Measurements from ENCODE around the gene FAM170B. TPM values are rescaled to one million over a fixed set of nuclear protein-coding genes. Genes with fewer than 3 reads are reported as not detected.

Gene FAM170B
- total RNA-seq, 1 donor: not detected

DNA sequence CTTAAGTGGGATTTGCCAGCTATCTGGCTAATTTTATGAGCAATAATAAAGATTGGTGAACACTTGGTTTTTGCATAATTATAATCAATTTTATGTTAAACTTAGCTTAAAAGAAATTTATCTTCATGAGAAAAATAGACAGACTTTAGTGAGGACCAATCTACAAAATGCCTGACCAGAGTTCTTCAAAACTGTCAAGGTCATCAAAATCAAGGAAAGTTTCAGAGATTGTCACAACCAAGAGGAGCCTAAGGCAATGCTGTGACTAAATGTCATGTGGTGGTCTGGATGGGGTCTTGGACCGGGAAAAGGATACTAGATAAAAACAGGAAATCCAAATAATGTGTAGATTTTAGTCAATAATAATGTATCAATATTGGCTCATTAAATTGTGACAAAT is 17.7 kb upstream of the FAM170B start:
- Histone ChIP-seq H3K4me3 (ENCODE audit: insufficient read depth, low read length) (no peak overlapping the region), H3K27ac (ENCODE audit: low read depth, low read length) (no peak overlapping the region), H3K27me3 (ENCODE audit: insufficient read depth, low read length) (no peaks in the 10 kb centered on the region), H3K9me3 (ENCODE audit: low read depth, low read length) (no peaks in the 10 kb centered on the region), H3K4me1 (ENCODE audit: insufficient read depth, low read length) (peaks cover 4% of the 10 kb centered on the region), H3K79me2 (ENCODE audit: insufficient read depth, low read length) (no peaks in the 10 kb centered on the region), H3K36me3 (ENCODE audit: insufficient read depth, low read length) (no peaks in the 10 kb centered on the region), H3K4me2 (ENCODE audit: insufficient read depth, low read length) (no peak overlapping the region), H2AFZ (ENCODE audit: low read length) (no peak overlapping the region), H4K20me1 (ENCODE audit: insufficient read depth, low read length) (no peaks in the 10 kb centered on the region)
- DNase-seq (ENCODE audit: insufficient read length, low spot score, missing footprints): no peak
- TF ChIP-seq, protein P1, sequence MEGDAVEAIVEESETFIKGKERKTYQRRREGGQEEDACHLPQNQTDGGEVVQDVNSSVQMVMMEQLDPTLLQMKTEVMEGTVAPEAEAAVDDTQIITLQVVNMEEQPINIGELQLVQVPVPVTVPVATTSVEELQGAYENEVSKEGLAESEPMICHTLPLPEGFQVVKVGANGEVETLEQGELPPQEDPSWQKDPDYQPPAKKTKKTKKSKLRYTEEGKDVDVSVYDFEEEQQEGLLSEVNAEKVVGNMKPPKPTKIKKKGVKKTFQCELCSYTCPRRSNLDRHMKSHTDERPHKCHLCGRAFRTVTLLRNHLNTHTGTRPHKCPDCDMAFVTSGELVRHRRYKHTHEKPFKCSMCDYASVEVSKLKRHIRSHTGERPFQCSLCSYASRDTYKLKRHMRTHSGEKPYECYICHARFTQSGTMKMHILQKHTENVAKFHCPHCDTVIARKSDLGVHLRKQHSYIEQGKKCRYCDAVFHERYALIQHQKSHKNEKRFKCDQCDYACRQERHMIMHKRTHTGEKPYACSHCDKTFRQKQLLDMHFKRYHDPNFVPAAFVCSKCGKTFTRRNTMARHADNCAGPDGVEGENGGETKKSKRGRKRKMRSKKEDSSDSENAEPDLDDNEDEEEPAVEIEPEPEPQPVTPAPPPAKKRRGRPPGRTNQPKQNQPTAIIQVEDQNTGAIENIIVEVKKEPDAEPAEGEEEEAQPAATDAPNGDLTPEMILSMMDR (IDR thresholded peaks at IDR 0.05; ENCODE audit: extremely low read depth, low read depth, low read length): no peak

DNA sequence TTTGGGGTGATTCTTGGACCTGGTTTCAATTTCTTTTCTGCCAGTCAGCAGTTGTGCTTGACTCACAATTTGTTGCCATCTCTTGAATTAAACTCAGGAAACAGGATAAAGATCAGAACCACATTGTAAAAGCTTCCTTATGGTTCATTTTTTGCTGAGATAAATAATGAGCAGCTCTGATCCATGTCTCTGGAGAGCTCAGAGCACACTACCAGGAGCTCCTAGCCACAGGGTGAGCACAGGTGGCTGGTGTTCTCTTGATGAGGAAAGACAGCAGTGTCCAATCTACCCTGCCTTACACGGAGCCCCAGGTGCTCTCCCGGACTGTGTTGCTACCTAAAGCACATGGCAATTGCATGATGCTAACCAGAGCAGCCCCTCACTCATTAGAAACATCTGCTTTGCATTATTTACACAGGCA is 17.2 kb upstream of the FAM170B start:
- DNase-seq (ENCODE audit: insufficient read length, low spot score, missing footprints): no peak
- H3K4me1 ChIP-seq (ENCODE audit: insufficient read depth, low read length): peaks cover 4% of the 10 kb centered on the region
- H3K36me3 ChIP-seq (ENCODE audit: insufficient read depth, low read length): no peaks in the 10 kb centered on the region
- H2AFZ ChIP-seq (ENCODE audit: low read length): no peak overlapping the region
- TF ChIP-seq, protein P1 (IDR thresholded peaks at IDR 0.05; ENCODE audit: extremely low read depth, low read depth, low read length): no peak
- no peaks in the 10 kb centered on the region for H3K79me2 ChIP-seq (ENCODE audit: insufficient read depth, low read length)
- H3K27ac ChIP-seq (ENCODE audit: low read depth, low read length): no peak overlapping the region
- H3K9me3 ChIP-seq (ENCODE audit: low read depth, low read length): no peaks in the 10 kb centered on the region
- H3K27me3 ChIP-seq (ENCODE audit: insufficient read depth, low read length): no peaks in the 10 kb centered on the region
- H3K4me2 ChIP-seq (ENCODE audit: insufficient read depth, low read length): no peak overlapping the region
- no peaks in the 10 kb centered on the region for H4K20me1 ChIP-seq (ENCODE audit: insufficient read depth, low read length)
- H3K4me3 ChIP-seq (ENCODE audit: insufficient read depth, low read length): no peak overlapping the region

- Histone ChIP-seq H3K27me3 (ENCODE audit: insufficient read depth, low read length) (no peaks in the 10 kb centered on the region), H3K36me3 (ENCODE audit: insufficient read depth, low read length) (no peaks in the 10 kb centered on the region), H3K79me2 (ENCODE audit: insufficient read depth, low read length) (no peaks in the 10 kb centered on the region), H3K4me3 (ENCODE audit: insufficient read depth, low read length) (no peak overlapping the region), H3K9me3 (ENCODE audit: low read depth, low read length) (no peaks in the 10 kb centered on the region), H2AFZ (ENCODE audit: low read length) (no peak overlapping the region), H4K20me1 (ENCODE audit: insufficient read depth, low read length) (no peaks in the 10 kb centered on the region), H3K27ac (ENCODE audit: low read depth, low read length) (no peak overlapping the region), H3K4me2 (ENCODE audit: insufficient read depth, low read length) (no peak overlapping the region), H3K4me1 (ENCODE audit: insufficient read depth, low read length) (peaks cover 4% of the 10 kb centered on the region)
- TF ChIP-seq, protein P1 (IDR thresholded peaks at IDR 0.05; ENCODE audit: extremely low read depth, low read depth, low read length): no peak
- no peak for DNase-seq (ENCODE audit: insufficient read length, low spot score, missing footprints)
Measured at GRCh38 chr10:49150426-49150825, 16.6 kb upstream of the FAM170B start.

DNA sequence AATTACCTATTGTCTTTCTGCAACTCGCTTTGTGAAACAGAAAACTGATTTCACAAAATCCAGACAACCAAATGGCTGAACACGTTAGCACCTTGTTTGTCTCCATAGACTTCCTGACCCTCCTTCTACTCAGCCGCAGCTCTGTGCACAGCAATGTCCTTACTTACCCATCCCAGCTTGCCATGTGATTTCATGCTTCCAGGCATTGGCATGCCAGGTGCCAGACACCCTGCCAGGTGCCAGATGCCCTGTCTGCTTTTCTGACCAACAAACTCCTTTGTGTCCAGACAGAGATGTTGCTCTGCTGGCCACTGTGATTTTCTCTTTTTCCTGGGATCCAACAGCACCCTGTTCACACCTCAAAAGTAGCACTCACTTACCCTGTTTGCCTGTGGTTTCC is 16.1 kb upstream of the FAM170B start:
- Histone ChIP-seq H3K27me3 (ENCODE audit: insufficient read depth, low read length) (no peaks in the 10 kb centered on the region), H3K4me1 (ENCODE audit: insufficient read depth, low read length) (peaks cover 4% of the 10 kb centered on the region), H3K4me2 (ENCODE audit: insufficient read depth, low read length) (no peak overlapping the region), H4K20me1 (ENCODE audit: insufficient read depth, low read length) (no peaks in the 10 kb centered on the region), H3K79me2 (ENCODE audit: insufficient read depth, low read length) (no peaks in the 10 kb centered on the region), H3K36me3 (ENCODE audit: insufficient read depth, low read length) (no peaks in the 10 kb centered on the region), H3K4me3 (ENCODE audit: insufficient read depth, low read length) (no peak overlapping the region), H2AFZ (ENCODE audit: low read length) (no peak overlapping the region), H3K27ac (ENCODE audit: low read depth, low read length) (no peak overlapping the region), H3K9me3 (ENCODE audit: low read depth, low read length) (no peaks in the 10 kb centered on the region)
- TF ChIP-seq, protein P1 (IDR thresholded peaks at IDR 0.05; ENCODE audit: extremely low read depth, low read depth, low read length): no peak
- DNase-seq (ENCODE audit: insufficient read length, low spot score, missing footprints): no peak
